WERI-Rb-1 (cell line): Measurements from ENCODE around the gene VGLL3.

Experiments used
- DNase-seq: peaks from one replicate; pipeline ENCODE4 v3.0.0-alpha.2; 2020
- H3K27ac ChIP-seq: fragments of 250-450 bp; sonication (Bioruptor Pico); 2 replicates; pipeline ENCODE4 v1.5.1; 2020; ENCODE audit warnings: mild to moderate bottlenecking, moderate library complexity
- H3K27me3 ChIP-seq: fragments of 250-450 bp; sonication (Bioruptor Pico); 2 replicates; pipeline ENCODE4 v1.5.1; 2021; ENCODE audit warnings: mild to moderate bottlenecking, low read depth, moderate library complexity; ENCODE audit not compliant: insufficient read depth, severe bottlenecking
- H3K36me3 ChIP-seq: fragments of 250-450 bp; sonication (Bioruptor Pico); 2 replicates; pipeline ENCODE4 v1.5.1; 2020; ENCODE audit warnings: mild to moderate bottlenecking, moderate library complexity
- H3K4me3 ChIP-seq: 2 replicates; pipeline ENCODE4 v1.5.1; 2011; ENCODE audit warnings: low read depth, mild to moderate bottlenecking, control low read depth, low read length
- H3K9me3 ChIP-seq: fragments of 250-450 bp; sonication (Bioruptor Pico); 2 replicates; pipeline ENCODE4 v1.5.1; 2021; ENCODE audit warnings: mild to moderate bottlenecking, moderate library complexity; ENCODE audit not compliant: severe bottlenecking
- CTCF ChIP-seq: IDR thresholded peaks from 2 replicates; pipeline ENCODE4 v1.5.1; 2011; ENCODE audit warnings: low read depth, mild to moderate bottlenecking, control low read depth, inconsistent platforms, low read length

The VGLL3 gene

GRCh38 chr3:86965166-86965565 lies 25.8 kb downstream of the VGLL3 start:
- no peaks in the 10 kb centered on the region for H3K9me3 ChIP-seq
- H3K36me3 ChIP-seq, result no peaks in the 10 kb centered on the region
- no peak for TF ChIP-seq CTCF

GRCh38 chr3:86963611-86964010 lies 27.3 kb downstream of the VGLL3 start:
- no peak for DNase-seq
- Histone ChIP-seq H3K9me3 (no peaks in the 10 kb centered on the region), H3K27ac (no peak overlapping the region), H3K4me3 (no peak overlapping the region), H3K36me3 (no peaks in the 10 kb centered on the region), H3K27me3 (no peaks in the 10 kb centered on the region)
- TF ChIP-seq CTCF, result no peak

More at GRCh38 chr3:86965166-86965565, 25.8 kb downstream of the VGLL3 start:
- no peaks in the 10 kb centered on the region for H3K27me3 ChIP-seq
- no peak for DNase-seq
- no peak overlapping the region for H3K4me3 ChIP-seq
- no peak overlapping the region for H3K27ac ChIP-seq

- no peak for DNase-seq
- no peaks in the 10 kb centered on the region for H3K9me3 ChIP-seq
- no peak overlapping the region for H3K4me3 ChIP-seq
- no peak for TF ChIP-seq CTCF
- no peaks in the 10 kb centered on the region for H3K36me3 ChIP-seq
- H3K27me3 ChIP-seq, result no peaks in the 10 kb centered on the region
- H3K27ac ChIP-seq, result no peak overlapping the region
Observed at GRCh38 chr3:86961297-86961696, 29.7 kb downstream of the VGLL3 start.

GRCh38 chr3:86960550-86960949 lies 30.4 kb downstream of the VGLL3 start:
- Histone ChIP-seq H3K9me3 (no peaks in the 10 kb centered on the region), H3K27ac (no peak overlapping the region), H3K36me3 (no peaks in the 10 kb centered on the region), H3K27me3 (no peaks in the 10 kb centered on the region), H3K4me3 (no peak overlapping the region)
- no peak for TF ChIP-seq CTCF
- no peak for DNase-seq

GRCh38 chr3:86958534-86958933 lies 32.4 kb downstream of the VGLL3 start:
- no peaks in the 10 kb centered on the region for H3K9me3 ChIP-seq
- no peak overlapping the region for H3K4me3 ChIP-seq
- H3K27ac ChIP-seq, result no peak overlapping the region
- no peaks in the 10 kb centered on the region for H3K36me3 ChIP-seq
- no peak for TF ChIP-seq CTCF
- no peak for DNase-seq
- no peaks in the 10 kb centered on the region for H3K27me3 ChIP-seq

GRCh38 chr3:86954747-86955146 lies 36.2 kb downstream of the VGLL3 start:
- no peaks in the 10 kb centered on the region for H3K36me3 ChIP-seq
- H3K4me3 ChIP-seq, result no peak overlapping the region
- H3K27me3 ChIP-seq, result no peaks in the 10 kb centered on the region
- no peak for TF ChIP-seq CTCF
- no peak overlapping the region for H3K27ac ChIP-seq
- no peak for DNase-seq
- no peaks in the 10 kb centered on the region for H3K9me3 ChIP-seq
